Stomach (tissue), 9 donors: ENCODE results near the gene HP1BP3. TPM values are rescaled to one million over a fixed set of nuclear protein-coding genes. Genes with fewer than 3 reads are reported as not detected.
"Not testable (repeated sequence)": the region's sequence is repeated elsewhere in the genome, so short reads cannot be mapped to it uniquely, and the experiment has no call there.

ENCODE experiments used
- DNase-seq, 2 donors: peaks; one replicate each; pipeline versions ENCODE4 v3.0.0 to v3.0.0-alpha.2; 2013 to 2019
- H3K27ac ChIP-seq, 5 donors: fragments of 200-600 bp in 4 of 5; sonication (generic) in 4 of 5; one replicate each; pipeline ENCODE4 v1.5.1; 2013 to 2019; ENCODE audit warnings: mild to moderate bottlenecking in 1 of 5, moderate library complexity in 1 of 5
- H3K27me3 ChIP-seq, 3 donors: fragments of 200-600 bp; sonication (generic); one replicate each; pipeline ENCODE4 v1.5.1; 2017 to 2019; ENCODE audit warnings: mixed run types in 1 of 3
- H3K36me3 ChIP-seq, 4 donors: fragments of 200-600 bp; sonication (generic); 1 replicate in 3 of 4; 2 replicates in 1 of 4; pipeline ENCODE4 v1.5.1; 2016 to 2019
- H3K4me1 ChIP-seq, 4 donors: fragments of 200-600 bp; sonication (generic); one replicate each; pipeline ENCODE4 v1.5.1; 2016 to 2019
- H3K4me3 ChIP-seq, 4 donors: fragments of 200-600 bp; sonication (generic) in 3 of 4; one replicate each; pipeline ENCODE4 v1.5.1; 2016 to 2019; ENCODE audit warnings: mild to moderate bottlenecking in 1 of 4
- H3K9me3 ChIP-seq, 4 donors: fragments of 200-600 bp; sonication (generic); one replicate each; pipeline ENCODE4 v1.5.1; 2016 to 2019
- CTCF ChIP-seq, 7 experiments: fragments of 450-650 bp in 4 of 7; fragments of 200-600 bp in 3 of 7; sonication (generic) in 3 of 7; IDR thresholded peaks; one replicate each; pipeline ENCODE4 v1.5.1; 2016 to 2019; ENCODE audit warnings: antibody characterized with exemption in 7 of 7, control low read depth in 2 of 7, mild to moderate bottlenecking in 1 of 7
- EP300 ChIP-seq: sonication (generic); formaldehyde crosslinking; IDR thresholded peaks from one replicate; pipeline ENCODE4 v1.6.1; 2017; ENCODE audit warnings: antibody characterized with exemption
- POLR2A ChIP-seq, 4 donors: fragments of 450-650 bp; IDR thresholded peaks; one replicate each; pipeline ENCODE4 v1.6.1; 2016; ENCODE audit warnings: antibody characterized with exemption in 4 of 4, control low read depth in 2 of 4, mild to moderate bottlenecking in 1 of 4, moderate library complexity in 1 of 4
- POLR2AphosphoS5 ChIP-seq, 3 donors: sonication (generic); formaldehyde crosslinking; IDR thresholded peaks; one replicate each; pipeline ENCODE4 v1.6.1; 2016; ENCODE audit warnings: antibody characterized with exemption in 3 of 3
- WGBS, 5 donors: extraction: QIAGEN DNeasy Blood & Tissue Kit in 3 of 5; methylation state at CpG; one replicate each; pipeline versions ENCODE4 v1.1.5 to v1.1.7; 2013 to 2018; 5-methylcytosine and 5-hydroxymethylcytosine counted together
- intact Hi-C: fragments of 100-400 bp; cut with DNase I; formaldehyde crosslinking; loops from one replicate; pipeline ENCODE4 v1.15.1; 2023; ENCODE audit warnings: low total_unique reads
- polyA plus RNA-seq, 3 donors: library from polyadenylated mRNA; stranded (reverse); fragments of 200-250 nt; gene quantifications; one replicate each; pipeline ENCODE4 v1.2.3, GENCODE V29; 2013
- total RNA-seq, 5 donors: library from RNA; depleted of rRNA; stranded (reverse); fragments of >200 nt; gene quantifications; one replicate each; pipeline versions ENCODE4 v1.1.0 to v1.2.3, GENCODE V29; 2014 to 2016
- donor health status: healthy with polysubstance abuse.
- donor health status: Bipolar disorder and iron deficiency.
- donor health status: healthy.

The HP1BP3 gene
- total and polyA plus RNA-seq, 8 donors, result 55.2 to 649 (median 232) TPM

GRCh38 chr1:20811916-20812315 lies 24.8 kb upstream of the HP1BP3 start:
- Histone ChIP-seq H3K9me3 (no peaks in the 10 kb centered on the region), H3K36me3 (peaks cover 5 to 54% (median 38%) of the 10 kb centered on the region in 4 donors), H3K4me1 (no peaks in the 10 kb centered on the region), H3K27me3 (no peaks in the 10 kb centered on the region), H3K27ac (no peak overlapping the region), H3K4me3 (no peak overlapping the region)
- intact Hi-C loops, result no loop called here
- 81 to 94% (median 89%) methylated on average over 5 of the region's 5 CpGs for WGBS, 5 donors
- TF ChIP-seq CTCF (IDR thresholded peaks at IDR 0.05) (no peak), POLR2AphosphoS5 (IDR thresholded peaks at IDR 0.05) (no peak), EP300 (no peak), POLR2A (IDR thresholded peaks at IDR 0.05) (no peak)
- DNase-seq, result no peak

GRCh38 chr1:20793236-20793635 lies 6.1 kb upstream of the HP1BP3 start:
- DNase-seq, result no peak
- TF ChIP-seq EP300 (no peak), CTCF (IDR thresholded peaks at IDR 0.05) (no peak), POLR2AphosphoS5 (IDR thresholded peaks at IDR 0.05) (no peak), POLR2A (IDR thresholded peaks at IDR 0.05) (no peak)
- Histone ChIP-seq H3K27me3 (no peaks in the 10 kb centered on the region), H3K36me3 (no peaks in the 10 kb centered on the region), H3K4me3 (no peak overlapping the region), H3K9me3 (no peaks in the 10 kb centered on the region), H3K27ac (no peak overlapping the region), H3K4me1 (peaks cover 0 to 4% (median under 1%) of the 10 kb centered on the region in 4 donors)
- WGBS, 5 donors, result 96 to 99% (median 98%) methylated on average over 4 of the region's 4 CpGs
- intact Hi-C loops, result no loop called here

- TF ChIP-seq POLR2AphosphoS5 (IDR thresholded peaks at IDR 0.05) (no peak), EP300 (no peak), CTCF (IDR thresholded peaks at IDR 0.05) (no peak), POLR2A (IDR thresholded peaks at IDR 0.05) (no peak)
- 74 to 88% (median 80%) methylated on average over 2 of the region's 2 CpGs for WGBS, 5 donors
- intact Hi-C loops, result no loop called here
- H3K4me1 ChIP-seq, result peaks cover 0 to 8% (median 6%) of the 10 kb centered on the region in 4 donors
- H3K4me3 ChIP-seq, result no peak overlapping the region
- no peaks in the 10 kb centered on the region for H3K9me3 ChIP-seq
- H3K27ac ChIP-seq, result no peak overlapping the region
- H3K36me3 ChIP-seq, result no peaks in the 10 kb centered on the region
- no peaks in the 10 kb centered on the region for H3K27me3 ChIP-seq
- peak in 1 of 2 donors; percentile 62 for DNase-seq
Observed at GRCh38 chr1:20792196-20792595, 5.1 kb upstream of the HP1BP3 start.

GRCh38 chr1:20790785-20791184 lies 3.7 kb upstream of the HP1BP3 start:
- Histone ChIP-seq H3K9me3 (no peaks in the 10 kb centered on the region), H3K4me3 (no peak overlapping the region), H3K27ac (no peak overlapping the region), H3K27me3 (no peaks in the 10 kb centered on the region), H3K4me1 (peaks cover 0 to 10% (median 9%) of the 10 kb centered on the region in 4 donors), H3K36me3 (no peaks in the 10 kb centered on the region)
- 79 to 91% (median 82%) methylated on average over 3 of the region's 3 CpGs for WGBS, 5 donors
- no peak for DNase-seq
- TF ChIP-seq CTCF (IDR thresholded peaks at IDR 0.05), result no peak
- TF ChIP-seq EP300, result no peak
- no peak for TF ChIP-seq POLR2A (IDR thresholded peaks at IDR 0.05)
- TF ChIP-seq POLR2AphosphoS5 (IDR thresholded peaks at IDR 0.05), result no peak
- intact Hi-C loops, result no loop called here

- H3K9me3 ChIP-seq, H3K27me3 ChIP-seq, H3K4me3 ChIP-seq, intact Hi-C loops, H3K27ac ChIP-seq, DNase-seq, H3K36me3 ChIP-seq: not testable (repeated sequence)
- peaks cover 9 to 22% (median 20%) of the 10 kb centered on the region in 4 donors for H3K4me1 ChIP-seq
- WGBS, 5 donors, result 88 to 94% (median 92%) methylated on average over 9 of the region's 9 CpGs
Observed at GRCh38 chr1:20789598-20789997, 2.5 kb upstream of the HP1BP3 start.
